NCI-H345 (cell line): ENCODE measurements around the gene LIFR.
A peak's percentile ranks its signal among the peaks of the same experiment; 100 is the strongest.

ENCODE experiments used
- DNase-seq: peaks from one replicate; lab custom pipeline; 2025; lab: John Stamatoyannopoulos, UW

LIFR gene

DNA sequence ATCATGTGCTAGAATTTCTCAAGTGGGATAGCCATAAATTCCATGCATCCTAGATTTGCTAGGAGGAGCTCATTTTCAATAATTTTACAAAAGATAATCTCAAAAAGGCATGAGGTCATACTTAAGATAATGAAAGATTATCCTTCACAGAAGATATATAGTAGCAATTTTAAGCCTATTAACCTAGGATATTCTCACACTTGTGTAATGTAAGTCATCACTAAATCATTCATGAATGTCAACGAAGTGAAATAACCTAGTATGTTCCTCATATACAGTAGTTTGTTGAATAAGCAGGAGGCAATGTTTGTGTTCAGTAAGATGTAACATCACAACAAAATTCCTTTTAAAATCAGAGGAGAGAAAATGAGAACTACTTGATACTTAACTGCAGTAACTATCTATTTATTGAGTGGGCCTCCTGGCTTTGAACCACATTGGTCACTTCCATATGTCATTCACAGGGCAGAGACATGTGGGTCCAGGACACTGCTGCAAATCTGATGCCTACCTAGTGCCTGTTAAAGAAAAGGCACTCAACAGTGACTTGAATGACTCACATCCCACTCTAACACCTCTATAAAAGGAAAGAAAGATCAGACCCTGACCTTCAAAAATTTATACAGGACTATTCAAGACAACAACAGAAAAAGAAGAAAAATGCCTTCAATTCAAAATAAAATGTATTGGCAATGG is 8.2 kb downstream of the LIFR start:
- DNase-seq = no peak

DNA sequence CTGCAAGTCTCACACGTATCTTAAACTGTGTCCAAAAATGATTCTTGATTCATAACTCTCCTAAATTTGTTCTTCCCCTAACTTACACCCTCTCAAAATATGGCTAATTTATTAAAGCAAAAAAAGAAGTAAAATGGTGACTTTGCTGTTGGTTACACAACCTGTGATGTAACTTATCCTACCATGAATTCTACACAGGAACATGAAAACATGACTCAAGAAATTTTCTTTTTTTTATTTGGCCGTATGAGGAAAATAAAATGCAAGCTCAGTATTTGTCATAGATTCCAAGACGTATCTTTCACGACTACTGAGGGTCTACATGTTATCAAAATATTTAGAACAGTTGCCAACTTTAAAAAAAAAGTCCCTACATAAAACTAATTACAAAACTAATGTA is 9.2 kb downstream of the LIFR start:
- DNase-seq = no peak

DNA sequence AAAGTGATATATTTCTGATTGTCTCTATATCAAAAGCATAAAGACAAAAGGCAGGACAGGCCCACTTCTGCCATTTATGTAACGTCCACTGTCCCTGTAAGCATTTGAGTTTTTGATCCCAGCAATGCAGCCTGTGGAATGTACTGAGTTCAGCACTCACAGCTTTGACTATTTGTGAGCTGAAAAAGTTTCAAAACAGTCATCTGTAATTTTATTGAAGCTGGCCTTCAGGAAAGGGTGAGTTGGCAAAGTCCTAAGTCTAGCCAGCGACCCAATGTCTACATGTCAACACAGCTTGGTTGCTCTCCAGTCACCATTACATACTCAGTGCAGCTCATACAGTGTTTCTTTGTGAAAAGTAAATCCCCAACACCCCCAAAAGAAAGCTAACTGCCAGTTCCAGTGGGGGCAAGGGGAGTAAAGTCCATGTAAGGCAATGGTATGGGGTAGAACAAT is 9.7 kb downstream of the LIFR start:
- DNase-seq = no peak

DNA sequence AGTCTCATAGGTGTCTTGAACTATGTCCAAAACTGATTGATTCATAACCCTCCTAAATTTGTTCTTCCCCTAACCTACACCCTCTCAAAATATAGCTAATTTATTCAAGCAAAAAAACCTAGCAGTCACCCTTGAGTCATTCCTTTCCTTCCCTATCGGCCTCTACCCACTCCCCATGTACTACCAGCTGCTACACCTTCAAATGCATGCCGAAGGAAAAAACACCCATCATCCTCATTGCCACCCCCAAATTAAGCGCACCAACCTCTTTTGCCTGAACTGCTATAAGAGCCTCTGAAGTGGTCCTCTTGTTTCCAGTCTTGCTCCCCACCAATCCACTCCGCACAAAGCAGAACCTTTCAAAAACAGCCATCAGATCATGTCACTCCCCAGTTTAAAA is 12.6 kb downstream of the LIFR start:
- no peak for DNase-seq

DNA sequence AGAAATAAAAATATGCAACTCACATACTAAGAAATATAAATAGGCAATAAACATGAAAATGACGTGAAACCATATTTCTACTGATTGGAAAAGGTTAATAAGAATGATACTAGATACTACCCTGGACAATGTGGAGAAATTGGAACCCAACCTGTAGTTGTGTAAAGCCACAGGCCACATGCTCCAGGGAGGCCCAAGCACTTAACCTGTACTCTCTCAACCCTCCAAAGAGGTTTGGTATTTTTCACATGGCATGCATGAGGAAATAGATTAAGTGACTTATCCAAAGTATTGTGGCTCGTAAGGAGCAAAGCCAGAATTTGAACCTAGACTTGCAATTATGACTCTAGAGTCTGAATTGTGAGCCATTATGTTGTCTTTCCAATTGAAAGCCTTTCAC is 13.4 kb downstream of the LIFR start:
- no peak for DNase-seq

DNA sequence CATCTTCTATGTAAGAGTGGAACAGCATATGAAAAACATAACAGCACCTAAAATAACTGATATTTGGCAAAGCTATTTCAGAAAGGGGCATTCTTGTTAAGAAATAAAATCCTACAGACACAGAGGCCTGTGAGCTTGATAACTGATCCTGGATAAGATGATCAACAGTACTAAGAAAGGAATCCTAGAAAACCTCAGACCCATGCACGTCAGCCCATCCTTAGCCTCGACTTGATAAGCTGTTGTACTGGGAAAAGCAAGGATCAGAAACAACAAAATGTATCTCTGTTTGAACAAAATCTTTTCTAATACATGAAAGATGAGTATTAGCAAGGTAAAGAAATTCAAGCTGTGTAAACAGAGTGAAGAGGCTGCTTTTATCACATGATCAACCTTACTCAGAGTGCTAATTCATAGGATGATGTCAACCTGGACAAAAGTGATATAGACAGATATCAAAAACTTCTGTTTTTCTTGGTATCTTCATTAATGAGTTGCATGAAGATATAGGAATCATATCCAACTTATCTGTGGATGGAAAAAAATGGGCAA is 15.2 kb downstream of the LIFR start:
- DNase-seq = peak; percentile 74

DNA sequence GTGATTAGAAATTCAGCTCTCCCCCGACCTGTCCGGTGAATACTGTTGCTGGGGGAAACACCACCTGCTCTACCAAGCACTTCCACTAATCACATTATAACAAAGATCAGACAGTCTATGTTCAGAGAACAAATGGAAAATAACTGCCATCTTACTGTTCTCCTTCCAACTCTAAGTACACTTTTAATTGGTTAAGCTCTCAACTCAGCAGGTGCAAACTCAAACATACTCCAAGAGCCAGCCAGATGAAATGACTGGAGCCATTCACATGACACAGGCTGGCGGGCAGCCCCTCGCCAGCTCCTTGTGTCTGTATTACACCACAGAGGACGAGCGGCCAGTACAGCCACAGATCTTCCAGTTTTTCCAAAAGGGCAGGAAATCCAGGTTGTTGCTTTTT is 16.1 kb downstream of the LIFR start:
- peak; percentile 93 for DNase-seq

DNA sequence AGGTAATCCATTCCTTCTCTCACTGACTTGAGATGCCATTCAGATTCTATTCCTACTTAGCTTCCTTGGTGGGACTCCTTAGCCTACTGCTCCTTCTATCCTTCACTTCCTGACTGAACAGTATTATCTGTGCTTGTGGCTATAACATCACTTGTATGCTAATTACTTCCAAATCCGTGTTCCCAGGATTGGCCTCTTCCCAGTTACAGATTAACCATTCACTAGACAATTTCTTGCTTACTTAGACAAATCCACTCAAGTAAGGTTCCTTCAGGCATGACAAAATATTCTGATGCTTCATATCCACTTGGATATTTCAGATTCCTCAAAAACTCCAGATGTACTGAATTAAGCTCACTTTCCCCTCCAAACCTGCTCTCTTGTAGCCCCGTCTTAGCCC is 18.3 kb downstream of the LIFR start:
- no peak for DNase-seq

DNA sequence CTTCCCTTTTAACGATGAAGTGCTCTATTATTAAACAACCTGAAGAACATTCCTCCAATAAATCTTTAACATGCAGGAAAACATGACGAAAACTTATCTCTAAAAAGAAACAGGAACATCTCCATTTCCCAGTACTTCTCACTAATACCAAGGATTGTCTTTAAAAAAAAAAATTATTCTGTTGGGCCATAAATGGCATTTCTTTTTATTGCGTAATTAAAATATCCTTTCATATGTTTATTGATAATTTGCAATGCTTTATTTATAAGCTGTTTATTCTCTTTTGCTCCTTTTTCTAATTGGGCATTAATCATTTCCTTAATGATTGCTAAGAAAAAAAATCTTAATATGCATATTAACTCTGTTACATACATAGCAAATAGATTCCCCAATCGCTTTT is 18.9 kb downstream of the LIFR start:
- DNase-seq = no peak

DNA sequence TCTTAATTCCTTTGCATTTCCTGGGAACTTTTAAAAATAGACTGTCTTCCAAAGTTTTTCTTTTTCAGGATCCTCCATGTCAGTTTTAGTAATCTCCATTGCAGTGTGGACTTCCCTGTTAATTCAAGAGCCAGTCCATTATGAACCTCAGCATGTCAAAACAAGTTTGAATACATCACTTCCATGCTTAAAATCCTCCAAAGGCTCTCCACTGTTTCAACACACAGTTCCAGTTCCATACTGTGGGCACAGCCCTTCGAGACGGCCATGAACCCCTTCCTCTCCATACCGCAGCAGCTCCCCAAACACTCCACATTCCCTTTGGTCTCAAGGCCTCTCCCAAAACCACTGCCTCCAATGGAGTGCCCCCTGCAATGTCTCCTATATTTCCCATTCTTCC is 19.5 kb downstream of the LIFR start:
- DNase-seq = peak; percentile 48

DNA sequence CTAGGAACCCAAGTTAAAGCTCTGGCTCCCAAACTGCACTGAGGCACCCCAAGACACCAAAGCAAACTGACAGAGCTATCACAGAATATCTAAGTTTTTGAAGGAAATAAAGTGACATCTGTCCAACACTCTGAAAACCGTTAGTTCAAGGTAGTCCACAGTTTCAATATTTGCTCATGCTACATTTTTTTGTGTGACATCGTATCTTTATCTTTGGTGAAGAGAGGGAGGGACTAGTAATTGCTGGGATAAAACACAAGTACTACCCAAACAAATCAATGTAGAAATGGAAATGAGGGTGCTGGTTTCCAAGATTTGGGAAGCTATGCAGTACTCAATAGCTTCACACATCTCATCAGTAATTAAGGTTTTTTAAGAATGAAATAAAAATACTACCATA is 20.6 kb downstream of the LIFR start:
- DNase-seq = no peak

DNA sequence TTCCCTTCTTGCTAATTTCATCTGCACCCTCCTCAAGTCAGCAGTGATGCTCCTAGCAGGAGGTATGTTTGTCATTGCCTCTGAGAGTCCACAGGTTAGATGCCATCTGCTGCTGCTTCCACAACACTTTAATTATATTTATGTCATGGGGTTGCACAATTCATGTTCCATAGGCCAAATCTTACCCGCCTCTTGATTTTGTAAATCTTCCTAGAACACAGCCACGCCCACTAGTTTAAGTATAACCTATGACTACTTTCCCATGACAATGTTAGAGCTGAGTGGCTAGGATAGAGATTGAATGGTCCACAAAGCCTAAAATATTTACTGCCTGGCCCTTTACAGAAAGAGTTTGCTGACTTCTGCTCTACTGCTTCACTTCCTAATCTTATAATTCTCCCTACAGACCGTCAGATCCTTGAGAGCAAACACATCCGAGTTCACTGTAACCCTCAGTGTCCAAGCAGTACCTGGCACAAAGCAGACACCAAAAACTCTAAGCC is 21.1 kb downstream of the LIFR start:
- peak; percentile 36 for DNase-seq

DNA sequence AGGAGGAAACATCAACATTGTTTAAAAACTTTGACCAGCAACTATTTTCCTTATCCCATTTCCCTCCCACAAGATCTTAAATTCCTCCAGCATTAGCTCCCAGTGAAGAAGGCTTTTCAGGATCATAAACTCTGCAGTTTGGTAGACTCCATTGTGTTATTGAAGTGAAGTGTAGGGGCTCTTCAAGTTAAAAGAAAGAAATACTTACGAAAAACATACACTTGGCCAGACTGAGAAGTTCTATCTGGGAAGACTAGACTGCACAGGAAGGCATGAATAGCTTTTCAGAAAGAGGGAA is 22.3 kb downstream of the LIFR start:
- DNase-seq = no peak

DNA sequence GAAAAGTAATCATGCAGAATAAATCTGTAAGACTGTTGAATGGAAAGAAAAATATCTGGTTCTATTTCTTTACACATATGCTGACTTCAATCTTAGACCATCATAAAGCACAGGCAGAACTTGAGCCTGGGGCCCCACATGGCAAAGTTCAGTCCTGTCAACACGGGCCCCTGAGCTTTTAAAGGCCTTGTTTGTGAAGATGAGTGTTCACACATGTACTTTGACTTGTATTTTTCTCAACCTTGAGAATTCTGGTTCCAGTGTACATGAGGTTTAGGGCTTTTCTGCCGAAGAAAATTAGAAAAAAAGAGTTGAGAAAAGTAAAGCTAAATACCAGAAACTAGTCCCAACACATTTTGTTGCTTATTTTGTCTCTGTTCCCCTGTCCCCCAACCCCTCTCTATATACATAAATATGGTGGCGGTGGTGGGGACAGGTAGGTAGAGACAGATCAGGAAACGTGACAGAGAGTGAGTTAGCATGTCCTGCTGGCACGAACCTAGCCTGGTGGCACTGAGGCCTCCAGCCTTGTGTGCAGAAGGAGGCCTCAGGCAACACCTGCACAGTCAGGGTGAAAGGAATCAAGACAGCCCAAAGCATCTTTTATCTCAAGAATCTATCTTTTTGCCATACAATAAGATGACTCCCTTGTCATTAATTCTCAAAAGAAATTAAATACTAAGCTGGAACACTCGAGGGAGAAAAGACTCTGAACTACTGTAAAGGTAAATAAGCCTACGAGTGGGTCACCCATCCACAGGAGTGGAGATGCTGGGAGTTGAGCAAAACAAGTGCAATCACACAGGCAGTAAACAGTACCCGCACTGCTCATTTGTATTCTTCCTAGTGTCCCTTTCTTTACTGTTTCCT is 22.9 kb downstream of the LIFR start:
- peak; percentile 32 for DNase-seq

DNA sequence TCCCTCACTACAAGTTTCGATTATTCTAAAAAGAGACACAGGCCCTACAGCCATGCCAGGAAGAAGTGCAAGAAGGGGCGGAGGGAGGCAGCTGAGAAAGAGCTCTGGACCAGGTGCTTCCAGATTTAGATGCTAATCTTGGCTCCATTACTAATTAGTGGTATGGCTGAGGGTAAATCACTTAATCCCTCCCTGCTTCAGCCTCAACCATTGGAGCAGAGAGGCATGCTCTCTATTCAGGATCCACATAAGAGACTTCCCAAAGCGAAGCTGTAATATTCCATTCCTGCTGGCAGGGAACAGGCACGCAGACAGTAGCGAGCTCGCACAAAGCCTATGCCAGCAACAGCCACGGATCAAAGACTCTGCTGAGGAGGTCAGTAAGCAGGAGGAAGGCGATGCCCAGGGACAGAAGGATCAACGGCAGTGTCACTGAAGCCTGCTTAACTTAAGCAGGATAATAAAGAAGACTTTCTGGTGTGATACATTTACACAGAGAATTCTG is 24.2 kb downstream of the LIFR start:
- DNase-seq = peak; percentile 70

DNA sequence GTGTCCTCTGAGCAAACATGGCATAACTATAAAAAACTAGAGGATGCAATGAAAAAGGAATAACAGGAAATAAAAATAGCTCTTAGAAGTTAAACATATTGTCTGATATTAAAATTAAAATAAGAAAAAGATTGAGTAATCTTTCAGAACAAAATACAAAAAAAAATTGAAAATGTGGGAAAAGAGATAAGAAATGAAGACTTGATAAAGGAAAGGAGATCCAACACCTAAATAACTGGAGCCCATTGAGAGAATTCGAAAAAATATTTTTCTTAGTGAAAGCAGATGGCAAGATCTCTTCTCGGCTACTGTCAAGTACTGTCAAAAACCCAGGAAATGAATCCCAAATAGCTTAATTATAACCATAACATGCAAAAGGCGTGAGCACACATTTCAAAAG is 24.9 kb downstream of the LIFR start:
- no peak for DNase-seq

DNA sequence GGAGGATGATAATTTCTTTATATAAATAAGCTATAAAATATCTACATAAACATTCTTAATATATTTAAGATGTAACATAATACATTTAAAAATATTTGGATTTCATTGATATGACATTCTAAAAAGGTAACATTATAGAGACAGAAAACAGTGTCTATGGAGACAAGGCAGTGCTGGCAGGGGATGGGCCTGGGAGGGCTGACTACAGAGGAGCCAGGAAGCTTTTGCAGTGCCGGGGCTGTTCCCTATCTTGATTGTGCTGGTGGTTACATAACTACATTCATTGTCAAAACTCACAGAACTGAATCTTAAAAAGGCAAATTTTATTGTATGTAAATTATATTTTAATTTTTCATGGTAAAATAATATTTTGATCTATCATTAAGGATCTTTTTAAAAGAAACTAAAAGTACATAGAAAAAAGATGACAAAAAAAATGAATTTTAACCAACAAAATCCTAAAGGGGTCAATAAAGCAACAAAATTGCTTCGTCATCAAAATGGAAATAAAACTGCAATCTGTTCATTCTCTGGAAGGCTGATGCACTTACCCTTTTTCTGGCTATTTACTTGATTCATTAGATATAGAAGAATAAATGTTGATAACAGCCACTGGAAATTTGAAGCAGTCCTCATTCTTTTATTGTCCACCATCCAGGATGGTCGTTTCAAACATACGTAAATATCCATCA is 26.3 kb downstream of the LIFR start:
- DNase-seq = no peak

DNA sequence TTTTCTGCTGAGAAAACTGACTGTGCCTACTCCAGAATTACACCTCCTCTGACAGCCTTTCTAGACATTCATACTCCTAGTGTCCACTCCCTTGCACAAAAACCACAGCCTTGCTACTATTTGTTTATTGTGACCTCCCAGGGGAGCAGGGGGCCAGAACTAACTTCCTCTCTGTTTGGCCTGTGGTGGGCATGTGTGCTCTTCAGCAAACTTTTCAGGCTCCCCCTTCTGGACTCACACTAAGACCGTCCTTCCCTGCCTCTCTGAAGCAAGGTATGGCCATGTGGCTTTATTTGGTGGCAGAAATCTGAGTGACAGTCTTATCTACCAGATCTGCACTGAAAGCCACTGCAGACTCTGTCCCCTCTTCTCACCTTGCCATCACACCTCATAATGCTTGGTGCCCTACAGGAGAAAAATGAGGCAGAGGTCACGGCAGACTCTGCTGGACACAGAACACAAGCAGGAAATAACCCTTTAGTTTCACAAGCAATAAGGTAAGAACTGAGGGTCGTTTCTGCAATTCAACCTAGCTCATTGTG is 28.2 kb downstream of the LIFR start:
- no peak for DNase-seq

DNA sequence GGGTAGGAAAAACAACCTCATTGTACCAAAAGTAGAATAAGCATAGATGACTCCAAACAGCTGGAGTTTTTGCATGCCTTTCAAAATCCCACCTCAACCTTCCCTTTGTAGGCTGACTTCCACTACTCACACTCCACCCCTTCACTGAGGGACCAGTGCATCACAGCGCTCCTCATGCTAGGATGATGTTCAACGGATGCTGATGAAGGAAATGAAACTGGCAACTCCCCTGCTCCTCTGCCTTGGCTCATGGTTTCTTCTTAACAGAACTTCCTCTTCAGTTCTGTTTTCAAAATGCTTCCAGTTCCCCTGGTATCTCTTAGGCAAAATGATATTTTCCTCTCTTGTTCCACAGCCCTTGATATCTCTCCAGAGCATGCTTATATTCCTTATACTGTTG is 29.0 kb downstream of the LIFR start:
- DNase-seq = no peak

DNA sequence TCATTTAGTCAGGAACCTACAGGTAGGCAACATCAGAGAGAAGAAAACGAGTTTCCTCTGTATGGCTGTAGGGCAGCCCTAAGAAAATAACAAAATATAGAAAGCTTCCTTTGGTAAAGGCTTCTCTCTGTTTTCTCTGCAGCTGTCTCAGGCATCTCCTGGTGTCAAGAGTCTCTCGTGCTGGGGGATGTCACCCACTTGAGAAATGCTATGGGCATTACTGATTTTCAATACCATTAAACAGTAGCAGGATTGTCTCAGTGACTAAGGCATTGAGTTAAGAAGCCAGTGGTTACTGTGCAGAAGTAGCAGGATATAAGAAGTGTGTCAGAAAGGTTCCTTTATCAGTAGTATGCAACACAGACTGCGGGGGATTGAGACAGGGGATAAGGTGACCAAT is 32.4 kb downstream of the LIFR start:
- no peak for DNase-seq

DNA sequence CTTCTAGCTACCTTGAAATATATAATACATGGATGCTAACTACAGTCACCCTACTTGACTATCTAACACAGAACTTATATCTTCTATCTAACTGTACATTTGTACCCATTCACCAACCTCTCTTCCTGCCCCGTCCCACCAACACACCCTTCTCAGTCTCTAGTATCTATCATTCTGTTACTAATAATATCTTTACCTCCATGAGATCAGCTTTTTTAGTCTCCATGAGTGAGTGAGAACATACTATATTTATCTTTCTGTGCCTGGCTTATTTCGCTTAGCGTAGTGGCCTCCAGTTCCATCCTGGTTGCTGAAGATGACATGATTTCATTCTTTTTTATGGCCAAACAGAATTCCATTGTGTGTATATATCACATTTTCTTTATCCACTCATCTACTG is 37.0 kb downstream of the LIFR start:
- no peak for DNase-seq

DNA sequence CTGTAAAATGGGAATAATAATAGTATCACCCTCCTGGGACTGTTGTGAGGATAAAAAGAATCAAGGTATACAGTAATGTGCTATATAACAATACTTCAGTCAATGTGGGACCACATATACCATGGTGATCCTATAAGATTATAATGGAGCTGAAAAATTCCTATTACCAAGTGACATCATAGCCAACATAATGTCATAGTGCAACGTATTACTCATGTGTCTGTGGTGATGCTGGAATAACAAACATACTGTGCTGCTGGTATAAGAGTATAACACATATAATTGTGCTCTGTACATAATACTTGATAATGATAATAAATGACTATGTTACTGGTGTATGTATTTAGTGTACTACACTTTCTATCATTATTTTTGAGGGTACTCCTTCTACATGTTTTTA is 38.1 kb downstream of the LIFR start:
- DNase-seq = no peak
